Measurements from ENCODE around the gene FBXO11. TPM values are rescaled to one million over a fixed set of nuclear protein-coding genes. Genes with fewer than 3 reads are reported as not detected.
"Not testable (repeated sequence)": the region's sequence is repeated elsewhere in the genome, so short reads cannot be mapped to it uniquely, and the experiment has no call there.

Gene FBXO11
- total and polyA plus RNA-seq, 2 of the 4 experiments (the other 2 are of a cell fraction): 27.1 to 29.6 TPM

- H4K8ac ChIP-seq (ENCODE audit: low read depth in 2 of 2, low read length in 2 of 2); H2BK120ac ChIP-seq (ENCODE audit: low read depth, low read length); intact Hi-C loops (cut with micrococcal nuclease); H2AK5ac ChIP-seq (ENCODE audit: low read depth, low read length); H3K9me3 ChIP-seq (ENCODE audit: control insufficient read depth, insufficient read depth, low read length); H3K4me3 ChIP-seq (ENCODE audit: insufficient read depth, low read depth, low read length); H3K36me3 ChIP-seq (ENCODE audit: control insufficient read depth, insufficient read depth, low read length); H3K27ac ChIP-seq (ENCODE audit: insufficient read depth, low read length); in situ Hi-C loops (cut with MboI; ENCODE audit: low sequenced_read_pairs); H2AFZ ChIP-seq (replicated peaks; ENCODE audit: low read length, poor library complexity); H4K20me1 ChIP-seq (ENCODE audit: insufficient read depth, low read length); H2BK15ac ChIP-seq (ENCODE audit: low read depth, low read length); dilution Hi-C loops (cut with HindIII; ENCODE audit: low sequenced_read_pairs, unreplicated experiment); H3K14ac ChIP-seq (replicated peaks; ENCODE audit: low read depth, low read length); H3K9me1 ChIP-seq (ENCODE audit: insufficient read depth, low read length); H3K27me3 ChIP-seq (ENCODE audit: control insufficient read depth, insufficient read depth, low read length); H4K91ac ChIP-seq (ENCODE audit: insufficient read depth, low read depth, low read length); H3K56ac ChIP-seq (ENCODE audit: extremely low read depth, insufficient read depth, low read length); POLR2A ChIA-PET (ENCODE audit: unreplicated experiment); H3K9ac ChIP-seq (ENCODE audit: low read depth, low read length); CTCF ChIA-PET; H3K18ac ChIP-seq (ENCODE audit: low read depth, low read length); H3K23ac ChIP-seq (ENCODE audit: low read depth, low read length); H2BK20ac ChIP-seq (ENCODE audit: low read depth, low read length); H3K4me2 ChIP-seq (ENCODE audit: low read depth, low read length); H3K4ac ChIP-seq (ENCODE audit: low read depth, low read length); DNase-seq; H4K5ac ChIP-seq (ENCODE audit: low read depth, low read length); BruUV-seq (replicated peaks); H2BK5ac ChIP-seq (ENCODE audit: low read depth, low read length, poor library complexity, severe bottlenecking); H3K4me1 ChIP-seq (ENCODE audit: control insufficient read depth, insufficient read depth, low read length); H3K79me1 ChIP-seq (ENCODE audit: low read depth in 1 of 2, low read length in 2 of 2); H2AK9ac ChIP-seq (replicated peaks; ENCODE audit: low read depth, low read length, poor library complexity); ATAC-seq (ENCODE audit: low read depth): not testable (repeated sequence)
- no CpG with 5 or more reads among the region's 4 CpGs for WGBS, 2 experiments (ENCODE audit: extremely low coverage in 2 of 2, insufficient read length in 1 of 2)
Observed at GRCh38 chr2:47910662-47911061, 4.4 kb upstream of the FBXO11 start.
